Measurements from ENCODE around the gene PDSS1. TPM values are rescaled to one million over a fixed set of nuclear protein-coding genes. Genes with fewer than 3 reads are reported as not detected.

Gene PDSS1
- total RNA-seq, 1 donor from 2014 or later: 18.4 TPM

- H3K4me3 ChIP-seq: no peak overlapping the region
- no peaks in the 10 kb centered on the region for H3K9me3 ChIP-seq
- intact Hi-C loops (cut with DNase I): no loop called here
- no peak for TF ChIP-seq CTCF (IDR thresholded peaks at IDR 0.05)
- no peak for TF ChIP-seq POLR2AphosphoS5 (IDR thresholded peaks at IDR 0.05; ENCODE audit: insufficient read depth in 1 of 2, low read depth in 1 of 2)
- no peak for TF ChIP-seq POLR2A (IDR thresholded peaks at IDR 0.05)
- H3K27me3 ChIP-seq: no peaks in the 10 kb centered on the region
- no peak overlapping the region for H3K27ac ChIP-seq
- H3K36me3 ChIP-seq: peaks cover 0 to 7% of the 10 kb centered on the region in 2 donors
- DNase-seq (ENCODE audit: extremely low spot score in 2 of 2): no peak
- H3K4me1 ChIP-seq: no peaks in the 10 kb centered on the region
Measured at GRCh38 chr10:26755443-26755903, 58.0 kb downstream of the PDSS1 start.

- no peak overlapping the region for H3K4me3 ChIP-seq
- TF ChIP-seq POLR2A (IDR thresholded peaks at IDR 0.05) (no peak), CTCF (IDR thresholded peaks at IDR 0.05) (no peak), POLR2AphosphoS5 (IDR thresholded peaks at IDR 0.05; ENCODE audit: insufficient read depth in 1 of 2, low read depth in 1 of 2) (no peak)
- DNase-seq (ENCODE audit: extremely low spot score in 2 of 2): no peak
- no peaks in the 10 kb centered on the region for H3K9me3 ChIP-seq
- intact Hi-C loops (cut with DNase I): no loop called here
- no peaks in the 10 kb centered on the region for H3K4me1 ChIP-seq
- peaks cover 0 to 14% of the 10 kb centered on the region in 2 donors for H3K36me3 ChIP-seq
- H3K27ac ChIP-seq: no peak overlapping the region
- H3K27me3 ChIP-seq: no peaks in the 10 kb centered on the region
Measured at GRCh38 chr10:26759008-26759407, 61.5 kb downstream of the PDSS1 start.

GRCh38 chr10:26765549-26765948 is 68.0 kb downstream of the PDSS1 start:
- intact Hi-C loops (cut with DNase I): no loop called here
- H3K4me3 ChIP-seq: no peak overlapping the region

GRCh38 chr10:26770069-26770468 is 72.6 kb downstream of the PDSS1 start:
- H3K9me3 ChIP-seq: no peaks in the 10 kb centered on the region
- H3K27ac ChIP-seq: no peak overlapping the region
- no peak for TF ChIP-seq POLR2AphosphoS5 (IDR thresholded peaks at IDR 0.05; ENCODE audit: insufficient read depth in 1 of 2, low read depth in 1 of 2)
- TF ChIP-seq CTCF (IDR thresholded peaks at IDR 0.05): no peak
- TF ChIP-seq POLR2A (IDR thresholded peaks at IDR 0.05): no peak
- H3K36me3 ChIP-seq: peaks cover 0 to 22% of the 10 kb centered on the region in 2 donors
- intact Hi-C loops (cut with DNase I): no loop called here
- DNase-seq (ENCODE audit: extremely low spot score in 2 of 2): no peak
- no peak overlapping the region for H3K4me3 ChIP-seq
- H3K27me3 ChIP-seq: no peaks in the 10 kb centered on the region
- H3K4me1 ChIP-seq: no peaks in the 10 kb centered on the region

More at GRCh38 chr10:26765549-26765948, 68.0 kb downstream of the PDSS1 start:
- TF ChIP-seq CTCF (IDR thresholded peaks at IDR 0.05) (no peak), POLR2AphosphoS5 (IDR thresholded peaks at IDR 0.05; ENCODE audit: insufficient read depth in 1 of 2, low read depth in 1 of 2) (no peak), POLR2A (IDR thresholded peaks at IDR 0.05) (no peak)
- H3K27me3 ChIP-seq: no peaks in the 10 kb centered on the region
- H3K9me3 ChIP-seq: no peaks in the 10 kb centered on the region
- DNase-seq (ENCODE audit: extremely low spot score in 2 of 2): no peak
- peaks cover 0 to 32% of the 10 kb centered on the region in 2 donors for H3K36me3 ChIP-seq
- no peak overlapping the region for H3K27ac ChIP-seq
- no peaks in the 10 kb centered on the region for H3K4me1 ChIP-seq

- no peaks in the 10 kb centered on the region for H3K4me1 ChIP-seq
- H3K27me3 ChIP-seq: no peaks in the 10 kb centered on the region
- no peak overlapping the region for H3K4me3 ChIP-seq
- DNase-seq (ENCODE audit: extremely low spot score in 2 of 2): no peak
- H3K9me3 ChIP-seq: no peaks in the 10 kb centered on the region
- TF ChIP-seq POLR2A (IDR thresholded peaks at IDR 0.05) (no peak), POLR2AphosphoS5 (IDR thresholded peaks at IDR 0.05; ENCODE audit: insufficient read depth in 1 of 2, low read depth in 1 of 2) (no peak), CTCF (IDR thresholded peaks at IDR 0.05) (no peak)
- intact Hi-C loops (cut with DNase I): no loop called here
- no peak overlapping the region for H3K27ac ChIP-seq
- H3K36me3 ChIP-seq: peaks cover 0 to 2% of the 10 kb centered on the region in 2 donors
Measured at GRCh38 chr10:26773633-26774032, 76.1 kb downstream of the PDSS1 start.
